Right kidney (tissue), 1 donor: Measurements from ENCODE around the gene RAB28.
"Not testable (repeated sequence)": the region's sequence is repeated elsewhere in the genome, so short reads cannot be mapped to it uniquely, and the experiment has no call there.

Source experiments
- DNase-seq: peaks from one replicate; pipeline ENCODE4 v3.0.0-alpha.2; 2016

Gene RAB28

GRCh38 chr4:13452927-13453579 lies 31.1 kb downstream of the RAB28 start:
- no peak for DNase-seq

- no peak for DNase-seq
These were observed 34.5 kb downstream of the RAB28 start for GRCh38 chr4:13449590-13449989.

- no peak for DNase-seq
These were observed 38.0 kb downstream of the RAB28 start for GRCh38 chr4:13445841-13446790.

GRCh38 chr4:13441506-13441905 lies 42.6 kb downstream of the RAB28 start:
- DNase-seq, result no peak

GRCh38 chr4:13436962-13437361 lies 47.2 kb downstream of the RAB28 start:
- DNase-seq, result no peak

GRCh38 chr4:13432453-13432852 lies 51.7 kb downstream of the RAB28 start:
- DNase-seq, result no peak

GRCh38 chr4:13430834-13431568 lies 53.1 kb downstream of the RAB28 start:
- DNase-seq, result no peak

GRCh38 chr4:13427599-13428325 lies 56.4 kb downstream of the RAB28 start:
- no peak for DNase-seq

GRCh38 chr4:13415068-13415785 lies 68.9 kb downstream of the RAB28 start:
- no peak for DNase-seq

GRCh38 chr4:13413729-13414437 lies 70.3 kb downstream of the RAB28 start:
- no peak for DNase-seq

GRCh38 chr4:13411942-13412341 lies 72.2 kb downstream of the RAB28 start:
- DNase-seq, result no peak

GRCh38 chr4:13409324-13409723 lies 74.8 kb downstream of the RAB28 start:
- no peak for DNase-seq

- not testable (repeated sequence) for DNase-seq
These were observed 78.0 kb downstream of the RAB28 start for GRCh38 chr4:13406156-13406555.

- no peak for DNase-seq
These were observed 80.3 kb downstream of the RAB28 start for GRCh38 chr4:13403833-13404232.

GRCh38 chr4:13403326-13403725 lies 80.8 kb downstream of the RAB28 start:
- DNase-seq, result no peak

GRCh38 chr4:13399257-13399656 lies 84.9 kb downstream of the RAB28 start:
- no peak for DNase-seq

GRCh38 chr4:13396161-13396560 lies 88.0 kb downstream of the RAB28 start:
- no peak for DNase-seq

- DNase-seq, result not testable (repeated sequence)
These were observed 94.2 kb downstream of the RAB28 start for GRCh38 chr4:13389901-13390300.

- no peak for DNase-seq
These were observed 97.6 kb downstream of the RAB28 start for GRCh38 chr4:13386405-13387107.

GRCh38 chr4:13384055-13384454 lies 100.1 kb downstream of the RAB28 start:
- no peak for DNase-seq
